Skeletal muscle satellite cell (primary cell): Measurements from ENCODE around the gene ENGASE.
A peak's percentile ranks its signal among the peaks of the same experiment; 100 is the strongest.

Source experiments
- H3K27me3 ChIP-seq: 2 replicates; pipeline ENCODE4 v1.7.0; 2013; ENCODE audit warnings: low read length; ENCODE audit not compliant: control insufficient read depth, insufficient read depth
- H3K36me3 ChIP-seq: 2 replicates; pipeline ENCODE4 v1.7.0; 2013; ENCODE audit warnings: mild to moderate bottlenecking, control low read depth, low read length; ENCODE audit not compliant: insufficient read depth
- H3K4me1 ChIP-seq: 2 replicates; pipeline ENCODE4 v1.7.0; 2013; ENCODE audit warnings: low read length; ENCODE audit not compliant: control insufficient read depth, insufficient read depth
- H3K4me2 ChIP-seq: 2 replicates; pipeline ENCODE4 v1.7.0; 2013; ENCODE audit warnings: mild to moderate bottlenecking, low read length
- H3K4me3 ChIP-seq: 2 replicates; pipeline ENCODE4 v1.7.0; 2013; ENCODE audit warnings: low read length
- H3K9ac ChIP-seq: 2 replicates; pipeline ENCODE4 v1.7.0; 2013; ENCODE audit warnings: mild to moderate bottlenecking, low read depth, low read length, moderate library complexity
- H3K9me3 ChIP-seq: replicated peaks from 2 replicates; pipeline ENCODE4 v1.7.0; 2013; ENCODE audit warnings: mild to moderate bottlenecking, control low read depth, low read length

Gene ENGASE

GRCh38 chr17:79042421-79043190, 32.0 kb upstream of the ENGASE start:
- Histone ChIP-seq H3K27me3 (peaks cover 25% of the 10 kb centered on the region), H3K9ac (no peak overlapping the region), H3K4me1 (peaks cover 18% of the 10 kb centered on the region), H3K36me3 (no peaks in the 10 kb centered on the region), H3K4me3 (no peak overlapping the region), H3K9me3 (no peaks in the 10 kb centered on the region), H3K4me2 (no peak overlapping the region)

GRCh38 chr17:79043191-79043930, 31.3 kb upstream of the ENGASE start:
- peaks cover 28% of the 10 kb centered on the region for H3K27me3 ChIP-seq

GRCh38 chr17:79043931-79044320, 30.7 kb upstream of the ENGASE start:
- Histone ChIP-seq H3K36me3 (no peaks in the 10 kb centered on the region), H3K4me1 (peaks cover 9% of the 10 kb centered on the region), H3K9me3 (no peaks in the 10 kb centered on the region), H3K9ac (no peak overlapping the region), H3K4me2 (no peak overlapping the region), H3K4me3 (no peak overlapping the region), H3K27me3 (peaks cover 29% of the 10 kb centered on the region)

More at GRCh38 chr17:79043191-79043930, 31.3 kb upstream of the ENGASE start:
- Histone ChIP-seq H3K9me3 (no peaks in the 10 kb centered on the region), H3K4me1 (peaks cover 14% of the 10 kb centered on the region), H3K4me3 (no peak overlapping the region), H3K36me3 (no peaks in the 10 kb centered on the region), H3K4me2 (no peak overlapping the region), H3K9ac (no peak overlapping the region)

DNA sequence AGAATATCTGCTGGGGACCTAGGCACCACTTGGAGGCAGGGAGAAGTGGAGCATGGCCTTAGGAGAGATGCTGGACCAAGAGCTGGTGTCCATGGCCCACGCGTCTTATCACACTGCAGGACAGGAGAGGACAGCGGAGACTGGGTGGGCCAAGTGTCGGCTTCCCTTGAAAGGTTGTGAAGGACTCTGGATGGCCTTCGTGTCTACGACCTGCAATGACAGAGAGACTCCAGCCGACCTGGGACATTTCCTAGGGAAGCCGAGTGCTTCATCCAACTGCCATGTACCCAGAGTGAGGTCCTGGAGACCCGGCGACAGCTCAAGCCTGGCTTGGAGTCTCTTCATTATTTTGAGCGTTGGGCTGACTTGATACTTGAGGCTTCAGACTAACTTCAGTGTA, 30.2 kb upstream of the ENGASE start:
- H3K9me3 ChIP-seq: no peaks in the 10 kb centered on the region
- H3K4me1 ChIP-seq: peaks cover 5% of the 10 kb centered on the region
- H3K4me3 ChIP-seq: no peak overlapping the region
- H3K4me2 ChIP-seq: no peak overlapping the region
- H3K27me3 ChIP-seq: peaks cover 32% of the 10 kb centered on the region
- no peaks in the 10 kb centered on the region for H3K36me3 ChIP-seq
- no peak overlapping the region for H3K9ac ChIP-seq

DNA sequence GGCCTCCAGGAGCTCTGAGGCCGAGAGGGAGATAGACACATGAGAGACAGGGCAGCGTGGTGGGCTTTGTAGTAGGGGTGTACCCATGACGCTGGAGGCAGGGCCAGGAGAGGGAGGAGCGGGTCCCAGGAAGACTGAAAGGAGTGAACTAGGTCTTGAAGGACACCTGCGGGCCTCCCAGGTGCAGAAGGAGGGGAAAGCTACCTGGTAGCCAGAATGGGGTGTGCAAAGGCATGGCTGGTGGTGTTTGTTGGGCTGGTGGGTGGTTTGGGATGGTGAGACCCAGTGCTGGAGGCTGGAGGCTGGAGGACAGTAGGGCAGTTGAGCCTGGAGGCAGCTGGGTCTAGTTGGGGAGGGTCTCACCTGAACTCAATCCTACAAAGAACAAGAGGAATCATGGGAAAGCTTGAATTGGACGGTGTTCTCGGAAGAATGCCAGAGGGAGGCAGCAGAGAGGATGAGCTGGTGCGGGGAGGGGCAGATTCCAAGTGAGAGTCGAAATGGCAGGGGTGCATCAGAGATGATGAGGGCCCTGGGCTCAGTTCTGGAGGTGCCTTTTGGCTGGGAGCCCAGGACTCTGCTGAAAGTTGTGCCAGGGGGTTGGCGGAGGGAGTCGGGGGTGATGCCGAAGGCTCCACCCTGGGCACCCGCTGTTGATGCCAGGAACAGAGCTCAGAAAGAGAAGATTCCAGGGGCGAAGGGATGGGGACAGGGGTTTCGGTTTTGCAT, 29.5 kb upstream of the ENGASE start:
- H3K9ac ChIP-seq: no peak overlapping the region
- H3K4me2 ChIP-seq: no peak overlapping the region
- no peaks in the 10 kb centered on the region for H3K36me3 ChIP-seq
- H3K4me1 ChIP-seq: peaks cover 5% of the 10 kb centered on the region
- H3K27me3 ChIP-seq: peaks cover 39% of the 10 kb centered on the region
- H3K4me3 ChIP-seq: no peak overlapping the region
- H3K9me3 ChIP-seq: no peaks in the 10 kb centered on the region

DNA sequence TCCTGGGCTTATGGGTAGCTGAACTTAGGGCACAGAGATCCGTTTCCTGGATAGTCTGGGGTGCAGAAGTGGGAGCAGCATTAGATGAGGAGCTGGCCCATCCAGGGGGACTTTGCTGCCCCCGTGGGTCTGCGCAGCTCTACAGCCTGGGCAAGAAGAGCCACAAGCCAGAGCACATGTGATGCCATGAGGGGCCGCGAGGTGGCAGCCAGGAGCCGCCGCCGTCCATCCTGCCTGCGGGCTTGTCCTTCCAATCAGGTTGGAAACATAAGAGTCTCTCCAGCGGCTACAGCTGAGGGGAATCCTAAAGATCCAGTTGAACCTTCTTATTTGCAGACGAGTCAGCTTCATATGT, 28.8 kb upstream of the ENGASE start:
- Histone ChIP-seq H3K4me1 (peaks cover 5% of the 10 kb centered on the region), H3K36me3 (no peaks in the 10 kb centered on the region), H3K4me2 (no peak overlapping the region), H3K4me3 (no peak overlapping the region), H3K9ac (no peak overlapping the region), H3K27me3 (peaks cover 39% of the 10 kb centered on the region), H3K9me3 (no peaks in the 10 kb centered on the region)

GRCh38 chr17:79046197-79046915, 28.3 kb upstream of the ENGASE start:
- Histone ChIP-seq H3K4me2 (peak overlapping the region; percentile 6), H3K27me3 (peaks cover 39% of the 10 kb centered on the region), H3K9me3 (no peaks in the 10 kb centered on the region), H3K4me3 (no peak overlapping the region), H3K4me1 (peaks cover 5% of the 10 kb centered on the region), H3K36me3 (no peaks in the 10 kb centered on the region), H3K9ac (no peak overlapping the region)

- Histone ChIP-seq H3K4me3 (no peak overlapping the region), H3K27me3 (peaks cover 39% of the 10 kb centered on the region), H3K36me3 (no peaks in the 10 kb centered on the region), H3K9me3 (no peaks in the 10 kb centered on the region), H3K9ac (no peak overlapping the region), H3K4me2 (peak overlapping the region; percentile 6), H3K4me1 (peaks cover 5% of the 10 kb centered on the region)
Measured at GRCh38 chr17:79046916-79047280, 27.7 kb upstream of the ENGASE start.

- H3K9ac ChIP-seq: no peak overlapping the region
- H3K9me3 ChIP-seq: no peaks in the 10 kb centered on the region
- no peaks in the 10 kb centered on the region for H3K36me3 ChIP-seq
- no peak overlapping the region for H3K4me3 ChIP-seq
- no peak overlapping the region for H3K4me2 ChIP-seq
- peaks cover 39% of the 10 kb centered on the region for H3K27me3 ChIP-seq
- H3K4me1 ChIP-seq: peaks cover 5% of the 10 kb centered on the region
Measured at GRCh38 chr17:79047291-79047920, 27.2 kb upstream of the ENGASE start.

DNA sequence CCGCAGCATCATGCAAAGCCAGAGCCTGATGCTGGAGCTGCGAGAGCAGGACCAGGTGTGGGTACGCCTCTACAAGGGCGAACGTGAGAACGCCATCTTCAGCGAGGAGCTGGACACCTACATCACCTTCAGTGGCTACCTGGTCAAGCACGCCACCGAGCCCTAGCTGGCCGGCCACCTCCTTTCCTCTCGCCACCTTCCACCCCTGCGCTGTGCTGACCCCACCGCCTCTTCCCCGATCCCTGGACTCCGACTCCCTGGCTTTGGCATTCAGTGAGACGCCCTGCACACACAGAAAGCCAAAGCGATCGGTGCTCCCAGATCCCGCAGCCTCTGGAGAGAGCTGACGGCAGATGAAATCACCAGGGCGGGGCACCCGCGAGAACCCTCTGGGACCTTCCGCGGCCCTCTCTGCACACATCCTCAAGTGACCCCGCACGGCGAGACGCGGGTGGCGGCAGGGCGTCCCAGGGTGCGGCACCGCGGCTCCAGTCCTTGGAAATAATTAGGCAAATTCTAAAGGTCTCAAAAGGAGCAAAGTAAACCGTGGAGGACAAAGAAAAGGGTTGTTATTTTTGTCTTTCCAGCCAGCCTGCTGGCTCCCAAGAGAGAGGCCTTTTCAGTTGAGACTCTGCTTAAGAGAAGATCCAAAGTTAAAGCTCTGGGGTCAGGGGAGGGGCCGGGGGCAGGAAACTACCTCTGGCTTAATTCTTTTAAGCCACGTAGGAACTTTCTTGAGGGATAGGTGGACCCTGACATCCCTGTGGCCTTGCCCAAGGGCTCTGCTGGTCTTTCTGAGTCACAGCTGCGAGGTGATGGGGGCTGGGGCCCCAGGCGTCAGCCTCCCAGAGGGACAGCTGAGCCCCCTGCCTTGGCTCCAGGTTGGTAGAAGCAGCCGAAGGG, 26.4 kb upstream of the ENGASE start:
- H3K9me3 ChIP-seq: no peaks in the 10 kb centered on the region
- H3K27me3 ChIP-seq: peaks cover 39% of the 10 kb centered on the region
- H3K4me3 ChIP-seq: no peak overlapping the region
- H3K9ac ChIP-seq: no peak overlapping the region
- H3K36me3 ChIP-seq: no peaks in the 10 kb centered on the region
- H3K4me2 ChIP-seq: no peak overlapping the region
- peaks cover 8% of the 10 kb centered on the region for H3K4me1 ChIP-seq
